Measurements from ENCODE around the gene SLTM.
"Not testable (repeated sequence)": the region's sequence is repeated elsewhere in the genome, so short reads cannot be mapped to it uniquely, and the experiment has no call there.

The SLTM gene

DNA sequence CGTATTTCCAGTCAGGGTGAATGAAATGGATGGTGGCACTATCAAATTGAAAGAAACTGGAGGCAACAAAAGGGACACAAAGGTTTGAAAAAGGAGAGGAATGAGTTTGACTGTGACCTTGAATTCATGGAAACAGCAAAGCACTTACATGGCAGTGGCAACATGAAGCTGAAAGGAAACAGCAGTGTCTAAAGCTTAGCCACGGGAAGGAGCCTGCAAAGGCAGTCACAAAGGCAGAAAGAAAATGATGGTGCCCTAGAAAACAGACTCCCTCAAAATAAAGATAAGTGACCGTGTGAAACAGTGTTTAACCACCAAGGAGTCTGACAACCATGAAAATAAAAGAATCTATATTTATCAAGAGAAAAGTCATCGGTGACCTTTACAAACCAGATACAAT is 51.2 kb downstream of the SLTM start:
- DNase-seq (ENCODE audit: low read depth in 1 of 2, low spot score in 1 of 2) = no peak
- in situ Hi-C loops (cut with HindIII; ENCODE audit: low pct_unique_long_range_greater_than_20kb, low sequenced_read_pairs) = no loop called here
- TF ChIP-seq JUND (IDR thresholded peaks at IDR 0.05; ENCODE audit: low read depth) = no peak

- DNase-seq (ENCODE audit: low read depth in 1 of 2, low spot score in 1 of 2) = no peak
- in situ Hi-C loops (cut with HindIII; ENCODE audit: low pct_unique_long_range_greater_than_20kb, low sequenced_read_pairs) = no loop called here
- no peak for TF ChIP-seq JUND (IDR thresholded peaks at IDR 0.05; ENCODE audit: low read depth)
Observed at GRCh38 chr15:58880320-58880719, 53.2 kb downstream of the SLTM start.

GRCh38 chr15:58877999-58878825 is 55.3 kb downstream of the SLTM start:
- TF ChIP-seq JUND (IDR thresholded peaks at IDR 0.05; ENCODE audit: low read depth) = no peak
- DNase-seq (ENCODE audit: low read depth in 1 of 2, low spot score in 1 of 2) = peak; percentile 31 to 81
- in situ Hi-C loops (cut with HindIII; ENCODE audit: low pct_unique_long_range_greater_than_20kb, low sequenced_read_pairs) = no loop called here

DNA sequence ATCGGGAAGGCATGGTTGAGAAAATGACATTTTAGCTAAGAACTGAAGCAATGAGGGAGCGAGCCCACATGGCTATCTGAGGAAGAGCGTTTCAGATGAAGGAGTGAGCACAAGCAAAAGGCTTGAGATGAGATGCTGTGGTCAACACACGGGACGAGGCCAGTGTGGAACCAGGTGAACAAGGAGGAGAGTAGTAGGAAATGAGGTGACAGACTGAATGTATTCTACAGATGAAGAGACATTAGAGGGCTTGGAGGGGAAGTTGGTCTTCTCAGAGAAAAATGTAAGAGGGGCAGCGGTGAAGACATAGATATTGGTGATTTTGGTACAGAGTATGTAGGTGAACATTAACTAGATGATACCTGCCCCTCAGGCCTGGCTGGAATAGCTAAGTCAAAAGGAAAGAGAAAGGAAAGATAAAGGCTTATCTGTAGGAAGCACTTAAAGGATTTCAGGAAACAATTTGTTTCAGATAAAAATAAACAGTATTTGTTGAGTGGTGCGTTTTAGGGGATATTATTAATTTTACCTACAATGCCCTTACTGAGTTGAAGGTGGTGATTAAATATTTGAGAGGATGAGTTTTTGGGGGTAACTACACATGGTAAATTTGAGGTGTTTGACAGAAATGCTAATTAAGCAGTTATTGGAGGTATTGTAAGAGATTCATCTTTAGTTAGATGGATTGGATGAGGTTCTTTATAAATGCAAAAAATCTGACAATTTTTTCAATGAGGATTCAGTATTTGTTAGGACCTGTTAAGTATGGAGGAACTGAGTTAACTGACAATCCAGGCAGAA is 57.0 kb downstream of the SLTM start:
- in situ Hi-C loops (cut with HindIII; ENCODE audit: low pct_unique_long_range_greater_than_20kb, low sequenced_read_pairs) = no loop called here
- TF ChIP-seq JUND (IDR thresholded peaks at IDR 0.05; ENCODE audit: low read depth) = no peak
- no peak for DNase-seq (ENCODE audit: low read depth in 1 of 2, low spot score in 1 of 2)

GRCh38 chr15:58875343-58875742 is 58.1 kb downstream of the SLTM start:
- in situ Hi-C loops (cut with HindIII; ENCODE audit: low pct_unique_long_range_greater_than_20kb, low sequenced_read_pairs) = no loop called here
- TF ChIP-seq JUND (IDR thresholded peaks at IDR 0.05; ENCODE audit: low read depth) = no peak
- peak in 1 of 2 experiments; percentile 36 for DNase-seq (ENCODE audit: low read depth in 1 of 2, low spot score in 1 of 2)

DNA sequence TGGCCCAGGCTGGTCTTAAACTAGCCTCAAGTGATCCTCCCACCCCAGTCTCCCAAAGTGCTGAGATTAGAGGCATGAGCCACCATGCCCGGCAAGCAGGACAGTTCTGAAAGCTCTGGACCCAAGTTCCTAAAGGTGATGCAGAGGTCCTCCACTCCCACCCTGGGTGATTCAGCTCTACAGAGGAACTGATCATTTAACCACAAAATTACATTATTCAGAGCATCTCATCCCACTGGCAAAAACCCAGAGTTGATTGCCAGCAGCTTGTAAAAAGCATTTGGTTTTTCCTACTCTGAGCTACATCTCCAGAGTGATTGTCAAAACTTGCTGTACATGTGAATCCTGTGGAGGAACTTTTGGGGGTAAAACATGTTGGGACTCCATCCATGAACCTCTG is 60.2 kb downstream of the SLTM start:
- DNase-seq (ENCODE audit: low read depth in 1 of 2, low spot score in 1 of 2) = no peak
- TF ChIP-seq JUND (IDR thresholded peaks at IDR 0.05; ENCODE audit: low read depth) = no peak
- in situ Hi-C loops (cut with HindIII; ENCODE audit: low pct_unique_long_range_greater_than_20kb, low sequenced_read_pairs) = no loop called here

DNA sequence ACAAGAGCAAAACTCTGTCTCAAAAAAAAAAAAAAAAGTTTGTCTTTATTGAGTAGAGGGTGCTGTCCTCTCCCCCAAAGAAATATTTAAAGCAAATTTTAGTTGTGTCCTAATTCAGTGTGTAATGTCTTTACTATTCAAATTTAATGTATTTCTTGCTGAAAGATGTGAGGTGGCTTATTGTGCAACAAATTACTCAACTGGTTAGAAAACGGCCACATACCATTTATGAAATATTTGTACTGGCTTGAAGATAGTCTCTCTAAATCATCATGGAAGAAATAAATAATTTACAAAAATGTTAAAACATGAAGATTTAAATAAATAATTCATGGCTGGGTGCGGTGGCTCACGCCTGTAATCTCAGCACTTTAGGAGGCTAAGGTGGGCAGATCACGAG is 63.0 kb downstream of the SLTM start:
- in situ Hi-C loops (cut with HindIII; ENCODE audit: low pct_unique_long_range_greater_than_20kb, low sequenced_read_pairs) = no loop called here
- no peak for TF ChIP-seq JUND (IDR thresholded peaks at IDR 0.05; ENCODE audit: low read depth)
- DNase-seq (ENCODE audit: low read depth in 1 of 2, low spot score in 1 of 2) = no peak

GRCh38 chr15:58867926-58868325 is 65.6 kb downstream of the SLTM start:
- DNase-seq (ENCODE audit: low read depth in 1 of 2, low spot score in 1 of 2) = no peak
- in situ Hi-C loops (cut with HindIII; ENCODE audit: low pct_unique_long_range_greater_than_20kb, low sequenced_read_pairs) = no loop called here
- no peak for TF ChIP-seq JUND (IDR thresholded peaks at IDR 0.05; ENCODE audit: low read depth)

- no peak for DNase-seq (ENCODE audit: low read depth in 1 of 2, low spot score in 1 of 2)
- in situ Hi-C loops (cut with HindIII; ENCODE audit: low pct_unique_long_range_greater_than_20kb, low sequenced_read_pairs) = no loop called here
- TF ChIP-seq JUND (IDR thresholded peaks at IDR 0.05; ENCODE audit: low read depth) = no peak
Observed at GRCh38 chr15:58865425-58865880, 68.0 kb downstream of the SLTM start.

DNA sequence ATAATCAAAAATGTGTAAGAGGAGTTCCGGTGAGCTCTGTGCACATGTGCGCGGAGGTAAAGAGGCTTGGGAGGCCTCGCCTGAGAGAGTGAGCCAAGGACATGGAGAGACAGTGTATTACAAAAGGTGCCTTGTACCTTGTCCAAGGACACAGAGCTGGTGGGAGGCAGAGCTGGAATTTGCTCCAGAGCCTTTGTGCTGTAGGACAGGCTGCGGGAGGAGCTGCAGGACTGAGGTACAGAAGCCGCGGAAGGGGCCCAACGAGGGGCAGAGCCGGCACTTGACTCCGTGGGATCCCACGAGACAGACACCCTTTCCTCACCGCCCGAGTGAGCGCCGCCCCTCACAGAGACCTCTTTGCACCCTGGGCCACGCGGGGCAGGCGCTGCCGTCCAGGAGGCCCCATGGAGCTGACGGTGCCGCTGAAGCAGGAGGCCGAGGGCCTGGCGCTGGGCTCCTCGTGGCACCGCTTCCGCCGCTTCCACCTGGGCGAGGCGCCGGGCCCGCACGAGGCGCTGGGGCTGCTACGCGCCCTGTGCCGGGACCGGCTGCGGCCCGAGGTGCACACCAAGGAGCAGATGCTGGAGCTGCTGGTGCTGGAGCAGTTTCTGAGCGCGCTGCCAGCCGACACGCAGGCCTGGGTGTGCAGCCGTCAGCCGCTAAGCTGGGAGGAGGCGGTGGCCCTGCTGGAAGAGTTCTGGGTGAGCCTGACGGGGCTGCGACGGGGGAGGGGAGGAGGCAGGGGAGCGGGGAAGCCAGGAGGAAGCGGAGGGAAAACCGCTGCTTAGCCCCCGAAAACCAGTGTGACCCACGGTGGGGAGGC is 68.7 kb downstream of the SLTM start:
- in situ Hi-C loops (cut with HindIII; ENCODE audit: low pct_unique_long_range_greater_than_20kb, low sequenced_read_pairs) = no loop called here
- DNase-seq (ENCODE audit: low read depth in 1 of 2, low spot score in 1 of 2) = no peak
- TF ChIP-seq JUND (IDR thresholded peaks at IDR 0.05; ENCODE audit: low read depth) = no peak

DNA sequence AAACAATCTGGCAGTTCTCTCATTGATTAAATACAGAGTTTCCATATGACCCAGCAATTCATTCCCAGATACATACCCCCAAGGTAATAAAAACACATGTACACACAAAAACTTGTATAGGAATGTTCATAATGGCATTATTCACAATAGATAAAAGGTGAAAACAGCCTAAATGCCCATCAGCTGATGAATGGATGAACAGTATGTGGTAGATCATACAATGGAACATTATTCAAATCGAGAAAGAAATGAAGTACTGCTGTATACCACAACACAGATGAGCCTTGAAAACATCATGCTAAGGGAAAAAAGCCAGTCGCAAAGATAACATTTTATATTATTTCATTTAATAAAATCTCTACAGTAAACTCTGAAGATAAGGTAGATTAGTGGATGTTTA is 71.2 kb downstream of the SLTM start:
- no peak for DNase-seq (ENCODE audit: low read depth in 1 of 2, low spot score in 1 of 2)
- in situ Hi-C loops (cut with HindIII; ENCODE audit: low pct_unique_long_range_greater_than_20kb, low sequenced_read_pairs) = no loop called here
- no peak for TF ChIP-seq JUND (IDR thresholded peaks at IDR 0.05; ENCODE audit: low read depth)

- DNase-seq (ENCODE audit: low read depth in 1 of 2, low spot score in 1 of 2) = peak in 1 of 2 experiments; percentile 9
- in situ Hi-C loops (cut with HindIII; ENCODE audit: low pct_unique_long_range_greater_than_20kb, low sequenced_read_pairs) = not testable (repeated sequence)
Observed at GRCh38 chr15:58856621-58857020, 76.9 kb downstream of the SLTM start.
